Measurements from ENCODE around the gene AKAP6.

Gene AKAP6

GRCh38 chr14:32710231-32710671 lies 381.2 kb downstream of the AKAP6 start:
- Histone ChIP-seq H3K4me3 (ENCODE audit: low read depth, low read length) (no peak overlapping the region), H2AFZ (no peak overlapping the region), H3K36me3 (ENCODE audit: control insufficient read depth, insufficient read depth, low read length) (no peaks in the 10 kb centered on the region), H3K27me3 (ENCODE audit: control insufficient read depth, insufficient read depth, low read length) (no peaks in the 10 kb centered on the region), H3K4me2 (ENCODE audit: low read length) (no peak overlapping the region), H3K79me2 (no peaks in the 10 kb centered on the region), H3K9me3 (ENCODE audit: control insufficient read depth, low read length) (no peaks in the 10 kb centered on the region), H3K27ac (no peak overlapping the region), H3K4me1 (no peaks in the 10 kb centered on the region), H3K9ac (no peak overlapping the region)
- no peak for TF ChIP-seq CTCF (IDR thresholded peaks at IDR 0.05)

DNA sequence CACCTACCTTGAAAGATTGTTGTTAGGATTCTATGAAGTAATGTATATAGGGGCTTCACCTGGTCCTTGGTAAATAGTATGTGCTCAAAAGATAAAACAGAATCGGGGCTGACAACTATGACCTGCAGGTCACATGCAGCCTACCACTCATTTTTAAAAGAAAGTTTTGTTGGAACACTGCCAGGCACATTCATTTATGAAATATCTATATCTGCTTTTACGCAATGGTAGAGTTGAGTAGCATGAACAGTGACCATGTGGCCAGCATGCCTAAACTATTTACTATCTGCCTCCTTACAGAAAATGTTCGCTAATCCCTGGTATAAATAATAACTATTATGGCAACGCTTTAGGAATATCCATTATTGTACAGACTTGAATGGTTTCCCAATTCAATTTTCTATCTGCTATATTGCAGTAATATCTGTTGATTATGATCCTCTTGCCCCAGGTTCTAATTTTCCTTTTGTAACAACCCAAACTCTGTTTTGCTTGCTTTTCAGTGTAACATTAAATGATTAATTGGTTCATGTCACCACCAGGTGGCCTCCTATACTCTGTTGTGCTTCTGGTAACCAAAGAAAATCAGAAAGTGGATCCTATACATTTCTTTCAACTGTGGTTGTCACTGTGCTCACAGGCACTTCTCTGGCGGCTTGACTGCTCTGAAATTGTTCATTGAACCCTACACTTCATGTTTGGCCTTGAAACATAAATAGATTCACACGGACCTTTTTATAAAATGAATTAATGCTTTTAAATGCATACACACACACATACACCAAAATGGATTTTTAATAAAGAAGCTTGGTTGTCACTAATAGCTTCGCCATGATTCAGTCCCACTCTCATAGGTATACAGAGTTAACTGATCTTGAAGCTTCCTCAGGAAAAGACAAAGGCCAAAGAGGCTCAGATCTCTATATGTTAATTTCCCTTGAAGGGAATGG lies 381.9 kb downstream of the AKAP6 start:
- H3K27me3 ChIP-seq (ENCODE audit: control insufficient read depth, insufficient read depth, low read length), result no peaks in the 10 kb centered on the region
- H3K27ac ChIP-seq, result no peak overlapping the region
- no peaks in the 10 kb centered on the region for H3K4me1 ChIP-seq
- TF ChIP-seq CTCF (IDR thresholded peaks at IDR 0.05), result peak; percentile 50
- no peak overlapping the region for H3K4me3 ChIP-seq (ENCODE audit: low read depth, low read length)
- H3K9ac ChIP-seq, result no peak overlapping the region
- no peak overlapping the region for H3K4me2 ChIP-seq (ENCODE audit: low read length)
- no peaks in the 10 kb centered on the region for H3K79me2 ChIP-seq
- no peaks in the 10 kb centered on the region for H3K9me3 ChIP-seq (ENCODE audit: control insufficient read depth, low read length)
- no peak overlapping the region for H2AFZ ChIP-seq
- no peaks in the 10 kb centered on the region for H3K36me3 ChIP-seq (ENCODE audit: control insufficient read depth, insufficient read depth, low read length)

DNA sequence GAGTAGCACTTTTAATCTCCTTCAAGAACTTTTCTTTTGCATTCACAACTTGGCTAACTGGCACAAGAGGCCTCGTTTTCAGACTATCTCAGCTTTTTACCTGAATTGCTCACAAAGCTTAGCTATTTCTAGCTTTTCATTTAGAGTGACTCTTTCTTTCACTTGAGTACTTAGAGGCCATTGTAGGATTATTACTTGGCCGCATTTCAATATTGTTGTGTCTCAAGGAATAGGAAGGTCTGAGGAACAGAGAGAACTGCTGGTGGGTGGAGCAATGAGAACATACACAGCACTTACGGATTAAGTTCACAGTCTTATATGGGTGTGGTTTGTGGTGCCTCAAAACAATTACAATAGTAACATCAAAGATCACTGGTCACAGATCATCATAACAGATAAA lies 384.8 kb downstream of the AKAP6 start:
- Histone ChIP-seq H3K9ac (no peak overlapping the region), H3K9me3 (ENCODE audit: control insufficient read depth, low read length) (no peaks in the 10 kb centered on the region), H3K36me3 (ENCODE audit: control insufficient read depth, insufficient read depth, low read length) (no peaks in the 10 kb centered on the region), H3K79me2 (no peaks in the 10 kb centered on the region), H2AFZ (no peak overlapping the region), H3K27me3 (ENCODE audit: control insufficient read depth, insufficient read depth, low read length) (no peaks in the 10 kb centered on the region), H3K27ac (no peak overlapping the region), H3K4me1 (no peaks in the 10 kb centered on the region), H3K4me2 (ENCODE audit: low read length) (no peak overlapping the region), H3K4me3 (ENCODE audit: low read depth, low read length) (no peak overlapping the region)
- no peak for TF ChIP-seq CTCF (IDR thresholded peaks at IDR 0.05)

GRCh38 chr14:32719601-32720000 lies 390.5 kb downstream of the AKAP6 start:
- no peak overlapping the region for H3K4me3 ChIP-seq (ENCODE audit: low read depth, low read length)
- no peak overlapping the region for H3K4me2 ChIP-seq (ENCODE audit: low read length)
- no peak overlapping the region for H3K9ac ChIP-seq
- TF ChIP-seq CTCF (IDR thresholded peaks at IDR 0.05), result no peak
- no peaks in the 10 kb centered on the region for H3K79me2 ChIP-seq
- no peaks in the 10 kb centered on the region for H3K9me3 ChIP-seq (ENCODE audit: control insufficient read depth, low read length)
- no peak overlapping the region for H3K27ac ChIP-seq
- H3K36me3 ChIP-seq (ENCODE audit: control insufficient read depth, insufficient read depth, low read length), result no peaks in the 10 kb centered on the region
- no peaks in the 10 kb centered on the region for H3K27me3 ChIP-seq (ENCODE audit: control insufficient read depth, insufficient read depth, low read length)
- no peak overlapping the region for H2AFZ ChIP-seq
- H3K4me1 ChIP-seq, result no peaks in the 10 kb centered on the region

- Histone ChIP-seq H2AFZ (no peak overlapping the region), H3K4me1 (no peaks in the 10 kb centered on the region), H3K9ac (no peak overlapping the region), H3K4me2 (ENCODE audit: low read length) (no peak overlapping the region), H3K79me2 (no peaks in the 10 kb centered on the region), H3K27me3 (ENCODE audit: control insufficient read depth, insufficient read depth, low read length) (no peaks in the 10 kb centered on the region), H3K9me3 (ENCODE audit: control insufficient read depth, low read length) (no peaks in the 10 kb centered on the region), H3K36me3 (ENCODE audit: control insufficient read depth, insufficient read depth, low read length) (no peaks in the 10 kb centered on the region), H3K4me3 (ENCODE audit: low read depth, low read length) (no peak overlapping the region), H3K27ac (no peak overlapping the region)
- TF ChIP-seq CTCF (IDR thresholded peaks at IDR 0.05), result no peak
Measured at GRCh38 chr14:32720927-32721326, 391.8 kb downstream of the AKAP6 start.

Measured in parathyroid adenoma (tissue), 2 donors.